NOMO-1 treated with dmso at 0.1 percent for 144 hours (cell line): ENCODE data around the gene CSNK2B.

Experiments used
- DNase-seq: peaks from one replicate; lab custom pipeline; 2025; ENCODE audit not compliant: unreplicated experiment; lab: John Stamatoyannopoulos, UW

The CSNK2B gene

GRCh38 chr6:31660381-31661261 is 5.3 kb upstream of the CSNK2B start, which contains the start of gene C6orf47:
Gene C6orf47 (minus strand): TSS chr6:31660778. CDS start chr6:31659947, 831 bp downstream.
- DNase-seq: peak; percentile 75

GRCh38 chr6:31661262-31662123 is 4.4 kb upstream of the CSNK2B start:
- DNase-seq: no peak

- no peak for DNase-seq
These were observed 3.7 kb upstream of the CSNK2B start for GRCh38 chr6:31662124-31662723.

DNA sequence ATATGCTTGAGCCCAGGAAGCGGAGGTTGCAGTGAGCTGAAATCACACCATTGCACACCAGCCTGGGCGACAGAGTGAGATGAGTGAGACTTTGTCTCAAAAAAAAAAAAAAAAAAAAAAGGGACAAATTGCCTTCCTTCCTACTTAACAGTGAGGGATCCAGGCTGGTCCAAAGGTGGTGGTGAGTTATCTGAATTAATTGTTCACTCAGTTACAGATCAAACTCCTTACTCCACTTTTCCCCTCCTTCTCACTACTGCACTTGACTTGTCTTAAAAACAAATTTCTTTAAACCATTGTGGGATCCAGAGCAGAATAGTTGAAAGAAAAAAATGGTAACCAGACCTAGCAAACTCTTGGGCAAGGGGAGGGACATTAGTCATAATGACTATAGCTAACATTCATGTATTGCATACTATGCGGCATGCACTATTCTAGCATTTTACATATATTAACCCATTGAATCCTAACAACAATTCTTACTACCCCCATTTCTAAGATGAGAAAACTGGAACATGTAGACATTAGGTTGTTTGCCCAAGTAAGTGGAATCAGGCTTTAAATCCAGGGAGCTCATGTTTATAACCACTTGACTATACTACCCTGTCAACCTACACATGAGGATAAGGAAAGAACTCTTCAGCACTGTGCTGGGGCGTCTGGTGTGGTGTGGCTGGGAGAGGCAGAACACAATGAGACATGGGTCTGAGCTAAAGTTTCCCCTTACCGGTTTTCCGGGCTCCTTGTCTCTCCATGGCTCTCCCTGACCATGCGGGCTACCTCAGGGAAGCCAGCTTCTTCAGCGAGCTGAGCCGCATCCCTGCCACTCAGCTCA is 2.5 kb upstream of the CSNK2B start:
- DNase-seq: no peak

DNA sequence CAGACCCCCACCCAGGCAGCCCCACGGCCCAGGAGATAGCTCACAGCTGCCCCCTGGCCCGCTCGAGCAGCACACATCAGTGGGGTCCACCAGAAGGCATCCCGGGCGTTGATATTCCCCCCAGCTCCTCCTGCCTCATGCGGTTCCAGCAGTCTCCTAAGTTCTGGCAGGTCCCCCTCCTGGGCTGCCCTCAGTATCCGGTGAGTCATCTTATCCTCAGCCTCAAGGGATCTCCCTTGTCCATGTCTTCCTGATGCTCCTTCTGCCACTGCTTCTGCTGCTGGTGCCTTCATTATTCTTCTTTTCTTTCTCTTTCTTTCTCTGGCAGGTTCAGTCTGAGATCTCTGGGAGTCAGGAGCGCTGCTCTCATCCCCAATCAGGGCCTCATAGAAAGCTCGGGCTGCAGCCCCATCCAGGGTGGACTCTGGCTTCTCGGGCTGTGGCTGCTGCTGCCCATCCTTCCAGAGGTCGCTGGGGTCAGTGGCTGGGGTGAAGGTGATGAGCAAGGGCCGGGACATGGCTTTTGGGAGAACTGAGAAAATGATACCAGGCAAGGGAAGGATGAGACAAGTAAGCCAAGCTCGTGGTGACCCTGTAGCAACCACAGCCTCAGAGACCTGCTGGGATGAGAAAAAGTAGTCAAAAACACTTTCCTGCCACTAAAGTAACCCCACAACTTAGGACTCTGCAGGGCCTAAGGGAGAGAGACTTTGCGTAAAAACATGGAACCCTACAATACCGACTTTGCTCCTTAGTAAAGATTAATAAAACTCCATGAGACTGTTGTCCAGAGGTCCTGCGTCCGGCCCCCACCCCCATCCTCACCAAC is 1.7 kb upstream of the CSNK2B start:
- DNase-seq: no peak

- DNase-seq: peak; percentile 81
These were observed 935 bp upstream of the CSNK2B start, which contains the start of gene GPANK1 for GRCh38 chr6:31664790-31665500. Gene GPANK1 (minus strand): TSS chr6:31664997. CDS start chr6:31664478, 519 bp downstream.

DNA sequence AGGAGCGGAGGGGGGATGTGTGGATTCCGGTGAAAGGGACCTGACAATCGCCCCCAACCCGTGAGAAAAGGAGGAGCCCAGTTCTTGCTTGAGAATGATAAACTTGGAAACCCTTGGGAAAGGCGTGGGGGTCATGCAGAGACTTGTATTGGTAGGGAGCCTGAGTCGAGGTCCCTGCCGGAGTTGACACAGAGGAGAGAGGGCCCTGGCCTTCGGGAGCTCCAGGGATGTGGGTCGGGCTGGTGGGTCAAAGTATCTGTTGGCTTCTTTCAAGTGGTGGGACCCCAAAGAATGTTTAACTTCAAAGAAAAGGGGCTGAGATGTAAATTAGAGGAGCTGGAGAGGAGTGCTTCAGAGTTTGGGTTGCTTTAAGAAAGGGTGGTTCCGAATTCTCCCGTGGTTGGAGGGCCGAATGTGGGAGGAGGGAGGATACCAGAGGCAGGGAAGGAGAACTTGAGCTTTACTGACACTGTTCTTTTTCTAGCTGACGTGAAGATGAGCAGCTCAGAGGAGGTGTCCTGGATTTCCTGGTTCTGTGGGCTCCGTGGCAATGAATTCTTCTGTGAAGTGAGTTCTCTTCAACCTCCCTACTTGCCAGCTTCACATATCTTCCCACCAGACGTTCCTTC is 571 bp downstream of the CSNK2B start:
- no peak for DNase-seq

DNA sequence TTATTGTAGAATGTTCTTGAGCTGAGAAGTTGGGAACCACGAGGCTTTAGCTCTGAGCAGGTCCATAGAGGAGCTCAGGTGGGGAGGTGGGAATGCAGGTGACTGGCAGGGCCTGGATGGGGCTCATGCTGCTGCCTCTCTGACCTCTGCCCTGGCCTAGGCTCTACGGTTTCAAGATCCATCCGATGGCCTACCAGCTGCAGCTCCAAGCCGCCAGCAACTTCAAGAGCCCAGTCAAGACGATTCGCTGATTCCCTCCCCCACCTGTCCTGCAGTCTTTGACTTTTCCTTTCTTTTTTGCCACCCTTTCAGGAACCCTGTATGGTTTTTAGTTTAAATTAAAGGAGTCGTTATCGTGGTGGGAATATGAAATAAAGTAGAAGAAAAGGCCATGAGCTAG is 3.8 kb downstream of the CSNK2B start, which contains the start of gene LY6G5B:
Gene LY6G5B (plus strand): TSS at position 301 of the 400 bp plus-strand sequence. CDS start 975 bp downstream, outside the sequence.
- no peak for DNase-seq

GRCh38 chr6:31676322-31676903 is 10.5 kb downstream of the CSNK2B start:
- DNase-seq: peak; percentile 8

DNA sequence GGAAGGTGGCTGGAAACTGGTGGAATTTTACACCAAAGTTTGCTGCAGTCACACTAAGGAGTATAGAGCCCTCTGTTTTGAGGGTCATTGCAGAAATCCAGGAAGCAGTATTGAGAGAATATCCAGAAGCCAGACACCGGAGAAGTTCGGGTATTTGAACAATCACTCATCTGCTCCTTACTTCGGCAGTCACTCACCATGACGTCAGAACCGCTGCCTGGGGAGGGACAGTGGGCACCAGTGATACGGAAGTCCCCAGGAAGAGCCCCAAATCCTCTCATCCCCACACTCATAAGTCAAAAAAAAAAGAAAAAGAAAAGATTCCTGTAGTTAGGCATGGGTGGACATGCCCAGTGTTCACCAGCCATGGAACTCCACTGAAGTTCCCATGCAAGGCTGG is 11.0 kb downstream of the CSNK2B start:
- no peak for DNase-seq

DNA sequence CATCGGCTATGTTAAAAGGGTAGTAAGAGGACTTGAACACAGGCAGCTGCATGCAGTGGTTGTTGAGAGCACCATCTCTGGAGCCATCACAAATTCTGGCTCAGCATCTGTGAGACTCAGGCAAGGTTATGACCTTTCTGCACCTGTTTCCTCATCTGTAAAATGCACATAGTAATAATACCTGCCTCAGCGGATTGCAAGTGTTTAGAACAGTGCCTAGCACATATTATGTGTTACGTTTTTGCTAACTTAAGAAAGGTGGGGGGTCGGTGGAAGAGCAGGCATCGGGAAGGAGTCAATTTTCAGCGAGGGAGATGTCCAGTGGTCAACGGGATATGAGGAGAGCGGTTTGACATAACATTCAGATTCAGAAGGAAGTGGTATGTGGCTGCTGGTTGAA is 12.1 kb downstream of the CSNK2B start:
- no peak for DNase-seq

DNA sequence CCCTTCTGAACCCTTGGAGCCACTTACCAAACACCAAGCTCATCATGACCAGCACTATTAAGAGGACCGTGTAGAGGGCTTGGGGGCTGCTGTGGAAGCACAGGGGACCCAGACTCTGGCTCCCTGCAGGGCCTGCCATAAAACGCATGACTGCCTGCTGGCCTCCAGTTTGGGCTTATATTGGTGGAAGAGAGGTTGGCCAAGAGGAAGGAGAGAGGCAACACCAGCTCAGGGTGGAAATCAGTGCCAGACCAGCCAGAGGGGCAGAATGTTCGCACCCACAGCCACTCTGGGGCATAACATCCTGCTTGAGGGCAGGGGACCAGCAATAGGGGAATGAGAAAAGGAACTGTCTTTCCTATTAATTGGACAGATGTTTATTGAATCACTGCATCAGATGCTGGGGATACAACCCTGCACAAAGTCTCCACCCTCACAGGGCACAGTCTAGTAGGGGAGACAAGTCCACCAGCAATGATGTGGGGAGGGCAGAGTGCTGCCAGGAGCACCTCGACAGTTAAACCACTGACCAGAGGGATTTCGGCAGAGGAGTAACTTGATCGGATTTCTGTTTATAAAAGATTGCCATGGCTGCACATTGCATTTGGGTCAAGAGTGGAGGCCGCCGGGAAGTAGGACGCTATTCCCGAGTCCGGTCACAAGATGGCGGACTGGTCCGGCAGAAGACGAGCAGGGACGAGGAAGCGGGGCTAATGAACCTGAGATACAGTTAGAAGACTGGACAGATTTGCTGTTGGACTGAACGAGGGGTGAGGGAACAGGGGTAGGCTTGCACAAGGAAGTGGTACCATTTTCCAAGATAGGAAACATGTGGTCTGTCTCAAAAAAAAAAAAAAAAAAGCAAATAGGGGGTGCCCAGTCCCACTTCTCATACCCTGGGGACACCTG is 14.6 kb downstream of the CSNK2B start, which contains the start of gene LY6G5C:
Gene LY6G5C (minus strand): TSS at position 842 of the 909 bp plus-strand sequence. CDS start 694 bp downstream, at position 148.
- peak; percentile 55 for DNase-seq

DNA sequence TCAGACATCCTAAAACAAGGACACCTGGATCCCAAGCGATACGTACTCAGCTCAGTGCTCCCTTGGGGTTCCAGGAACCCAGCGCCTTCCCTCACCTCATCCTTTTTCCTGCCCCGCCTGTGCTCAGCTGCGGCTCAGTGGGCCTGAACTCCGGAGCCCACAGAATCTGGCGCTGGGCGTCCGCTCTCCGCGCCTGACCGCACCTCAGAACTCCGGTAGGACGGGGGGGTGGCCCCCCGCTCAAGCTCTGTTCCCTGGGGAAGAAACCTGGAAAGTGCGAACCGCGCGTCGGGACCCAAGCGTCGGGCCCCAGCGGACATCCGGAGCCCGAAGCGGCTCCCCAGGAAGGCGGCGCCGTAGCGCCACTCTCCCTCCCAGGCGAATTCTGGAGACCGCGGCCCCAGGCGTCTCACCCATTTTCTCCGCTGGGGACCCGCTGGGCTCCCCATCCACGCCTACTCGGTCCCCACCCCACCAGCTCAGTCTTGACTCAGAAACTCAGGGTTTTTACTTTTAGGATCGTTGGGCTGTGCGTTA is 15.3 kb downstream of the CSNK2B start:
- DNase-seq: no peak

DNA sequence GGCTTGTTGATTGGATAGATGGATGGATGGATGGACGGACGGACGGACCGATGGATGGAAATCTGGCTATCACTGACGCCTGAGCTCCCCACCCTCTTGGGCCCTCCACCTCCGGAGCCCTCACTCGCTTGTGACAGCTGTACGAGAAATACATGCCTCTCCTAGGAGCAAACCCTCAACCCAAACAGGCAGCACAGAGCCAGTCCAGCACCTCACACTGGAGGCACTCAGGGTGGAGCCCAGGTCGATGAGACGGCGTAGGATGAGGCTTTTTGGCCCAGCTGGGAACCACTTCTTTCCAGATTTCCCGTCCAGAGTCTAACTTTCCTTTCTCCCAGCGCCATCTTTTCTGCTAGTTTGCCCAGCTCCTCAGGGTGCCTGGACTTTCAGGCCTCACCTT is 17.7 kb downstream of the CSNK2B start:
- DNase-seq: no peak

- DNase-seq: no peak
These were observed 20.6 kb downstream of the CSNK2B start for GRCh38 chr6:31686483-31686882.

DNA sequence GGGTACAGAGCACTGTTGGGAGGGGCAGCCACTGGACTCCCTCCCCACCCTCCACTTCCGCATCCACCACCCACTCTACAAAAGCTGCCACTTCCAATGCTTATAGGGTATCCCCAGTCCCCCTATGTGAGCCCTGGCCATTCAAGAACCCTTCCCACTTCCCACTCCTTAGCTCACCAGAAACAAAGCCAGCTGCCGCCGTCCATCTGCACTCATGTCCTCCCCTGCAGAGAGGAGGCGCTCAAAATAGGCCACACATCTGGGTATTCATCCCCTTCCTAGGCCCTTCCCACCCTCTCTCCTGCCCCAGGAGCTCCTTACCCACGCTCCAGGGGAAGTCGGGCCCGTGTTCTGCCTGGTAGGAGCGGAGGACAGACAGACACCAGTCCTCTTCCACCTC is 21.4 kb downstream of the CSNK2B start:
- DNase-seq: no peak
